Liver (tissue), 9 donors: Measurements from ENCODE around the gene TMPRSS3. TPM values are rescaled to one million over a fixed set of nuclear protein-coding genes. Genes with fewer than 3 reads are reported as not detected.

Experiments
- DNase-seq: peaks from one replicate; pipeline ENCODE4 v3.0.0-alpha.2; 2017; ENCODE audit warnings: low spot score
- H3K27ac ChIP-seq, 2 donors: one replicate each; pipeline ENCODE4 v1.7.0; 2013; ENCODE audit warnings: inconsistent platforms in 2 of 2, low read length in 2 of 2, control low read depth in 1 of 2, low read depth in 1 of 2, mild to moderate bottlenecking in 1 of 2
- H3K27me3 ChIP-seq, 4 donors: one replicate each; pipeline versions ENCODE4 v1.6.1 to v1.7.0; 2013; ENCODE audit warnings: low read length in 3 of 4, inconsistent platforms in 1 of 4, mild to moderate bottlenecking in 1 of 4, moderate library complexity in 1 of 4; ENCODE audit not compliant: control insufficient read depth in 4 of 4, insufficient read depth in 4 of 4
- H3K36me3 ChIP-seq, 4 donors: one replicate each; pipeline versions ENCODE4 v1.6.1 to v1.7.0; 2013; ENCODE audit warnings: low read length in 3 of 4, mild to moderate bottlenecking in 3 of 4, low read depth in 1 of 4, moderate library complexity in 1 of 4; ENCODE audit not compliant: control insufficient read depth in 4 of 4, insufficient read depth in 3 of 4
- H3K4me1 ChIP-seq, 4 donors: one replicate each; pipeline versions ENCODE4 v1.6.1 to v1.7.0; 2013; ENCODE audit warnings: low read length in 3 of 4, mild to moderate bottlenecking in 3 of 4, moderate library complexity in 1 of 4; ENCODE audit not compliant: control insufficient read depth in 4 of 4, insufficient read depth in 4 of 4
- H3K4me3 ChIP-seq, 3 donors: one replicate each; pipeline versions ENCODE4 v1.6.1 to v1.7.0; 2013; ENCODE audit warnings: low read length in 3 of 3, control low read depth in 1 of 3, low read depth in 1 of 3, mild to moderate bottlenecking in 1 of 3
- H3K9ac ChIP-seq, 2 donors: one replicate each; pipeline ENCODE4 v1.7.0; 2013; ENCODE audit warnings: low read length in 2 of 2, mild to moderate bottlenecking in 2 of 2, moderate library complexity in 2 of 2, control low read depth in 1 of 2, low read depth in 1 of 2
- H3K9me3 ChIP-seq, 4 donors: one replicate each; pipeline versions ENCODE4 v1.6.1 to v1.7.0; 2013; ENCODE audit warnings: low read length in 3 of 4; ENCODE audit not compliant: control insufficient read depth in 4 of 4
- FOXA2 ChIP-seq: IDR thresholded peaks from 2 replicates; pipeline ENCODE4 v1.6.1; 2016; ENCODE audit warnings: antibody characterized with exemption
- NR2F2 ChIP-seq: IDR thresholded peaks from 2 replicates; pipeline ENCODE4 v1.6.1; 2016; ENCODE audit warnings: antibody characterized with exemption
- SP1 ChIP-seq: IDR thresholded peaks from 2 replicates; pipeline ENCODE4 v1.6.1; 2018; ENCODE audit warnings: antibody characterized with exemption, mild to moderate bottlenecking
- WGBS: extraction: QIAGEN DNeasy Blood & Tissue Kit; methylation state at CpG from one replicate; pipeline ENCODE4 v1.1.7; 2013; 5-methylcytosine and 5-hydroxymethylcytosine counted together
- polyA plus RNA-seq, 2 donors: library from polyadenylated mRNA; stranded (reverse) in 1 of 2; unstranded in 1 of 2; fragments of 200-250 nt in 1 of 2; fragments of >200 nt in 1 of 2; fragmentation: Nextera tagmentation in 1 of 2; extraction: Ambion mirVana in 1 of 2; gene quantifications; one replicate each; pipeline versions ENCODE4 v1.2.1 to v1.2.3, GENCODE V29; 2013 to 2015
- total RNA-seq, 2 donors: library from RNA; depleted of rRNA; stranded (reverse); fragments of >200 nt; gene quantifications; one replicate each; pipeline ENCODE4 v1.2.3, GENCODE V29; 2014
- TF ChIP-seq, protein P1 (sequence below): fragments of 150-350 bp; IDR thresholded peaks from 2 replicates; pipeline ENCODE4 v1.5.1; 2017; ENCODE audit warnings: improper control_type of control experiment, low read depth, low read length; ENCODE audit not compliant: missing input control
- TF ChIP-seq, protein P2 (sequence below): IDR thresholded peaks from 2 replicates; pipeline ENCODE4 v1.6.1; 2016; ENCODE audit warnings: antibody characterized with exemption
- donor health status: healthy.
- donor health status: healthy.
- donor health status: healthy.
- donor health status: healthy.
- donor health status: healthy.

Gene TMPRSS3
- total and polyA plus RNA-seq, 4 donors = 0.25 to 0.50 TPM; not detected in 2

DNA sequence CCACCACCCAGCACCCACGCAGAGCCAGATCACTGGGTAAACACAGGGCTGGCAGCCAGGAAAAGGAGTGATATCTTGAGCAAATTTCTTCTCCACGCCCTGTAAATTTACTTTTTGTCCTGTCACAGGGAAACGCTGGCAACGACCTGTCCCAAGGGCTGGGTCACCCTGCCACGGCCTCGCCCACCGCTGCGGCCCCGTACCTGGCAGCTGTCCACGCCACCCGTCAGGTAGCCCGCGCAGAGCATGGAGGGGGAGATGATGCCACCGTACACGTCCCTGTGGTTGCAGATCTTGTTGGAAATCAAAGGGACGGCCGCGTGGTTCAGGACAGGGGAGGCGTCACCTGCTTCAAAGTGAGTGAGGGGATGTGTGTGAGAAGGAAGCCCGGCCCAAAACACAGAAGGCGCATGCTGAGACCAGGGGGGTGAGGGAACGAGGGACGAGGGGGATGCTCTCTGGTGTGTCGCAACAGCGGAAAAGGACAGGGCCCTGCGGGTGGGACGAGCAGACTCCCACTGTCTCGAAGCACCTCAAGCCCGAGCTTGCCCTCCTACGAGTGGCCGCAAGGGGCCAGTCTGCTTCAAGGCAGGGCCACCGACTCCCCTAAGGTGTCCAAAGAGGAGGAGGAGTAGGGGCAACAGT lies 19.4 kb downstream of the TMPRSS3 start:
- Histone ChIP-seq H3K36me3 (no peaks in the 10 kb centered on the region), H3K9ac (no peak overlapping the region), H3K4me3 (no peak overlapping the region), H3K27ac (no peak overlapping the region), H3K27me3 (no peaks in the 10 kb centered on the region), H3K9me3 (no peaks in the 10 kb centered on the region), H3K4me1 (no peaks in the 10 kb centered on the region)
- no peak for TF ChIP-seq FOXA2
- TF ChIP-seq, protein P1, sequence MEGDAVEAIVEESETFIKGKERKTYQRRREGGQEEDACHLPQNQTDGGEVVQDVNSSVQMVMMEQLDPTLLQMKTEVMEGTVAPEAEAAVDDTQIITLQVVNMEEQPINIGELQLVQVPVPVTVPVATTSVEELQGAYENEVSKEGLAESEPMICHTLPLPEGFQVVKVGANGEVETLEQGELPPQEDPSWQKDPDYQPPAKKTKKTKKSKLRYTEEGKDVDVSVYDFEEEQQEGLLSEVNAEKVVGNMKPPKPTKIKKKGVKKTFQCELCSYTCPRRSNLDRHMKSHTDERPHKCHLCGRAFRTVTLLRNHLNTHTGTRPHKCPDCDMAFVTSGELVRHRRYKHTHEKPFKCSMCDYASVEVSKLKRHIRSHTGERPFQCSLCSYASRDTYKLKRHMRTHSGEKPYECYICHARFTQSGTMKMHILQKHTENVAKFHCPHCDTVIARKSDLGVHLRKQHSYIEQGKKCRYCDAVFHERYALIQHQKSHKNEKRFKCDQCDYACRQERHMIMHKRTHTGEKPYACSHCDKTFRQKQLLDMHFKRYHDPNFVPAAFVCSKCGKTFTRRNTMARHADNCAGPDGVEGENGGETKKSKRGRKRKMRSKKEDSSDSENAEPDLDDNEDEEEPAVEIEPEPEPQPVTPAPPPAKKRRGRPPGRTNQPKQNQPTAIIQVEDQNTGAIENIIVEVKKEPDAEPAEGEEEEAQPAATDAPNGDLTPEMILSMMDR = peak; percentile 2
- DNase-seq = no peak
- 51% methylated on average over 32 of the region's 32 CpGs for WGBS

DNA sequence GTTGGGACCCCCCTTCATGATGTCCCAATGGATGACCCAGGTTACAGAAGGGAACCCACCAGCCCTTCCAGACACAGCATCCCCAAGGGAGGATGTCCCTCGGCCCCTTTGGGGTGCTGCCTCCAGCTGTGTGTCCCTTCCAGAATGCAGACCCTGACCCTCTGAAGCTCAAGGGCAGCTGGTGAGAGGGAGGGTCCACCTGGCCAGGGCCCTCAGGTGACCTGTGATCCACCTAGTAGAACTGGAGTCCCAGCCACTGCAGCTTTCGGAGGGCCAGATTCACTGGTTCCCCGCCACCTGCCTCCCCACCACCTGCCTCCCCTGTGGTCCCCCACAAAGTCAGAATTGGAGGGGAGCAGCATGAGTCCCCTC lies 19.9 kb downstream of the TMPRSS3 start:
- Histone ChIP-seq H3K4me3 (no peak overlapping the region), H3K9ac (no peak overlapping the region), H3K27me3 (no peaks in the 10 kb centered on the region), H3K4me1 (no peaks in the 10 kb centered on the region), H3K27ac (no peak overlapping the region), H3K9me3 (no peaks in the 10 kb centered on the region), H3K36me3 (no peaks in the 10 kb centered on the region)
- WGBS = 75% methylated on average over 3 of the region's 3 CpGs
- DNase-seq = no peak
- TF ChIP-seq, protein P1 = no peak
- TF ChIP-seq, protein P2, sequence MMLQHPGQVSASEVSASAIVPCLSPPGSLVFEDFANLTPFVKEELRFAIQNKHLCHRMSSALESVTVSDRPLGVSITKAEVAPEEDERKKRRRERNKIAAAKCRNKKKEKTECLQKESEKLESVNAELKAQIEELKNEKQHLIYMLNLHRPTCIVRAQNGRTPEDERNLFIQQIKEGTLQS = no peak

DNA sequence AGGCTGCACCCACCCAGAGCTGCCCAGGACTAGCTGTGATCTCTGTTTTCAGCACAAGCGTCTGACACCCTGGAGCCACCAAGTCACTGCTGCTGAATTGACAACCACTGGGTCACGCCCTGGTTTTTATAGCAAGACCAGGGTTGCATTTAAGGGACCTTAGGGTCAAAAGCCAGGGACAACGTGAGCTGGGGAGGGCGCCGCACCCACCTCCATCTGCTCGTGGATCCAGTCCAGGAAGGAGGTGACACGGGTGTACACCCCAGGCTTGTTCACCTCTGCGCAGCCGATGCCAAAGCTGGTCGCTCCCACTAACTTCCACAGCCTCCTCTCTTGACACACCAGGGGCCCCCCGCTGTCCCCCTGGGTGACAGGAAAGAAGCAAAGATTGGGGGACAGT lies 20.3 kb downstream of the TMPRSS3 start:
- WGBS = 64% methylated on average over 11 of the region's 11 CpGs
- Histone ChIP-seq H3K4me3 (no peak overlapping the region), H3K9ac (no peak overlapping the region), H3K27me3 (peaks cover 0 to 2% (median 0%) of the 10 kb centered on the region in 4 donors), H3K27ac (no peak overlapping the region), H3K36me3 (no peaks in the 10 kb centered on the region), H3K9me3 (no peaks in the 10 kb centered on the region), H3K4me1 (no peaks in the 10 kb centered on the region)
- no peak for DNase-seq
- no peak for TF ChIP-seq SP1

DNA sequence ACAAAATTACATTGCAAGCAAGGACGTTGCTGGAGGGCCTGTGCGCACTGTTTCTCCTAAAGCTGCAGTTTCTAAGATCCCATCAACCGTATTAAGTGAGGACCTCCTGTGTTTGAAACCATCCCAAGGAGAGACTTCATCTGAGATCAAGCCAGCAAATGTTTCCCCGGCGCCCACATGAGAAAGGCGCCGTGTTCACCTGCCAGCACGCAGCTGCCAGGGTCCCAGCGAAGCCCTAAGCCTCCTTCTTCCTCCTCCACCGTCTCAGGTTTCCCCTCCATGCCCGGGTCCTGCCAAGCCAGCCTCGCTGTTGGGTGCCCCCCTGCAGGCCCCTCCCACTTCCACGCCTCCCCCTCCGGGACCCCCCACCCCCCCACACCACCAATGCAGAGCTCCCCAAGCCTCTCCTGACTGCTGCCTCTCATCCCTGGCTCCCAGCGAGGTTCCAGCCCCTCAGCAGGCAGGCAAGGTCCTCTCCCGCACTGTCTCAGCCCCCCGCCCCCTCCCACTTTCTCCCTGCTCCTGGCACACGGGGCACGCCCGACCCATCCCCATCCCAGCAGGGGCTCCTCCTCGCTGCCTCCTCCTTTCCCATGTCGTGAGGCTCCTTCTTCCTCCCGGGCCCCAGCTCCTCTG lies 20.9 kb downstream of the TMPRSS3 start:
- Histone ChIP-seq H3K27ac (no peak overlapping the region), H3K27me3 (peaks cover 0 to 2% (median 0%) of the 10 kb centered on the region in 4 donors), H3K4me3 (no peak overlapping the region), H3K9me3 (no peaks in the 10 kb centered on the region), H3K9ac (no peak overlapping the region), H3K36me3 (no peaks in the 10 kb centered on the region), H3K4me1 (no peaks in the 10 kb centered on the region)
- TF ChIP-seq NR2F2 (no peak), FOXA2 (no peak)
- WGBS = 32% methylated on average over 23 of the region's 23 CpGs
- DNase-seq = no peak
